ENCODE data around the gene TAS2R19. TPM values are rescaled to one million over a fixed set of nuclear protein-coding genes. Genes with fewer than 3 reads are reported as not detected.

Gene TAS2R19
- total and polyA plus RNA-seq, 9 donors = 0.45 to 8.2 (median 3.3) TPM

DNA sequence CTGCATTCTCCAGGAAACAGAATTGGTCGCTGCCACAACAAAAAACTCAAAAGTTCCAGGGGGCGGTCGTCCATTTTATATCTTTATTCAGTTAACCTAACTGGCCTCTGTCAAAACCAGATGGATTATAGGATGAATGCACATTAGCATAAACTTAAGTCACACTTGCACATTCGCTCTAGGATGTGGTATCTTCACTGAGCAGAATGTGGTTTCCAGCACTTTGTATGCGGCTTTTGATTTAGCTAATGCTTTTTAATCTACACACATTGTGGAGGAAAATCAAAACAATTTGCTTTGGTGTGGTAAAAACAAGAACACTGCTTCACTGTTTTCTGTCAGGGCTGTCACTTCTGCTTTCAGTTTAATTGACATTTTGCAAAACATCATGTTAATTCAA, 40.2 kb downstream of the TAS2R19 start:
- H3K9me3 ChIP-seq = no peaks in the 10 kb centered on the region
- no peaks in the 10 kb centered on the region for H3K36me3 ChIP-seq
- 91 to 92% (median 92%) methylated on average over 5 of the region's 5 CpGs for WGBS, 3 donors
- H3K4me3 ChIP-seq = no peak overlapping the region
- H3K27me3 ChIP-seq = no peaks in the 10 kb centered on the region
- H3K27ac ChIP-seq = no peak overlapping the region
- intact Hi-C loops (cut with DNase I) = no loop called here
- no peaks in the 10 kb centered on the region for H3K4me1 ChIP-seq (ENCODE audit: insufficient read depth)
- TF ChIP-seq POLR2A (IDR thresholded peaks at IDR 0.05) (no peak), EP300 (IDR thresholded peaks at IDR 0.05) (no peak)
- TF ChIP-seq, protein P1, sequence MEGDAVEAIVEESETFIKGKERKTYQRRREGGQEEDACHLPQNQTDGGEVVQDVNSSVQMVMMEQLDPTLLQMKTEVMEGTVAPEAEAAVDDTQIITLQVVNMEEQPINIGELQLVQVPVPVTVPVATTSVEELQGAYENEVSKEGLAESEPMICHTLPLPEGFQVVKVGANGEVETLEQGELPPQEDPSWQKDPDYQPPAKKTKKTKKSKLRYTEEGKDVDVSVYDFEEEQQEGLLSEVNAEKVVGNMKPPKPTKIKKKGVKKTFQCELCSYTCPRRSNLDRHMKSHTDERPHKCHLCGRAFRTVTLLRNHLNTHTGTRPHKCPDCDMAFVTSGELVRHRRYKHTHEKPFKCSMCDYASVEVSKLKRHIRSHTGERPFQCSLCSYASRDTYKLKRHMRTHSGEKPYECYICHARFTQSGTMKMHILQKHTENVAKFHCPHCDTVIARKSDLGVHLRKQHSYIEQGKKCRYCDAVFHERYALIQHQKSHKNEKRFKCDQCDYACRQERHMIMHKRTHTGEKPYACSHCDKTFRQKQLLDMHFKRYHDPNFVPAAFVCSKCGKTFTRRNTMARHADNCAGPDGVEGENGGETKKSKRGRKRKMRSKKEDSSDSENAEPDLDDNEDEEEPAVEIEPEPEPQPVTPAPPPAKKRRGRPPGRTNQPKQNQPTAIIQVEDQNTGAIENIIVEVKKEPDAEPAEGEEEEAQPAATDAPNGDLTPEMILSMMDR (IDR thresholded peaks at IDR 0.05) = no peak
- DNase-seq = no peak

DNA sequence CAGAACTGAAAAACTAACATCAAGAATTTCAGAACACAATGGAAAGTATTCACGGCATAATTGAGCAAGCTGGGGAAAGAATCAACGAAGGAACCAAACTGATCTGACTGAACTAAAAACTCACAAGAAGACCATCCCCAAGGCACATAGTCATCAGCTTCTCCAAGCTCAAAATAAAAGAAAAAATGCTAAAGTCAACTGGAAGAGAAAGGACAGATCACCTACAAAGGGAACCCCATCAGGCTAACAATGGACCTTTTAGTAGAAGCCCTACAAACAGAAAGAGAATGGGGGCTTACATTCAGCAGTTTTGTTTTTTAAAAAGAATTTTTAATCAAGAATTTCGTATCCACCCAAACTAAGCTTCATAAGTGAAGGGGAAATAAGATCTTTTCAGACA, 47.5 kb downstream of the TAS2R19 start:
- Histone ChIP-seq H3K9me3 (no peaks in the 10 kb centered on the region), H3K4me1 (ENCODE audit: insufficient read depth) (no peaks in the 10 kb centered on the region), H3K27ac (no peak overlapping the region), H3K36me3 (no peaks in the 10 kb centered on the region), H3K4me3 (no peak overlapping the region), H3K27me3 (no peaks in the 10 kb centered on the region)
- DNase-seq = no peak
- WGBS, 3 donors = 86 to 95% (median 92%) methylated on average over 3 of the region's 3 CpGs
- TF ChIP-seq POLR2A (IDR thresholded peaks at IDR 0.05) = no peak
- no peak for TF ChIP-seq EP300 (IDR thresholded peaks at IDR 0.05)
- TF ChIP-seq, protein P1 (IDR thresholded peaks at IDR 0.05) = no peak
- intact Hi-C loops (cut with DNase I) = no loop called here

Other genes starting within 250 kb of the TAS2R19 start
- not detected for gene TAS2R7, start 220.0 kb downstream of the TAS2R19 start, total RNA-seq
- gene TAS2R7, start 220.0 kb downstream of the TAS2R19 start, polyA plus RNA-seq = not detected
- not detected for gene TAS2R8, start 215.3 kb downstream of the TAS2R19 start, total RNA-seq
- gene TAS2R8, start 215.3 kb downstream of the TAS2R19 start, polyA plus RNA-seq = not detected
- under 1 TPM in 1 of 7 donors, not detected in 6; 0.22 TPM for gene TAS2R9, start 212.5 kb downstream of the TAS2R19 start, total RNA-seq
- gene TAS2R9, start 212.5 kb downstream of the TAS2R19 start, polyA plus RNA-seq = not detected
- 1 to 10 TPM in 3 of 7 donors, under 1 TPM in 2, not detected in 2; 0.46 to 2.5 (median 1.1) TPM for gene TAS2R10, start 196.3 kb downstream of the TAS2R19 start, total RNA-seq
- under 1 TPM; 0.07 to 0.55 TPM for gene TAS2R10, start 196.3 kb downstream of the TAS2R19 start, polyA plus RNA-seq
- gene PRR4, start 173.1 kb downstream of the TAS2R19 start, total RNA-seq = 1 to 10 TPM in 5 of 7 donors, under 1 TPM in 1, not detected in 1; 0.72 to 5.5 (median 2.0) TPM
- 1 to 10 TPM; 2.4 to 5.0 TPM for gene PRR4, start 173.1 kb downstream of the TAS2R19 start, polyA plus RNA-seq
- gene PRH1, start 138.4 kb downstream of the TAS2R19 start, total RNA-seq = 10 to 100 TPM; 13.3 to 48.5 (median 22.3) TPM
- gene PRH1, start 138.4 kb downstream of the TAS2R19 start, polyA plus RNA-seq = 1 to 10 TPM; 2.2 to 4.2 TPM
- gene TAS2R13, start 113.1 kb downstream of the TAS2R19 start, total RNA-seq = 1 to 10 TPM in 6 of 7 donors, under 1 TPM in 1; 0.74 to 3.5 (median 1.8) TPM
- gene TAS2R13, start 113.1 kb downstream of the TAS2R19 start, polyA plus RNA-seq = under 1 TPM; 0.06 to 0.15 TPM
- under 1 TPM in 2 of 7 donors, not detected in 5; 0.43 to 0.95 TPM for gene PRH2, start 93.4 kb downstream of the TAS2R19 start, total RNA-seq
- gene PRH2, start 93.4 kb downstream of the TAS2R19 start, polyA plus RNA-seq = under 1 TPM in 1 of 2 donors, not detected in 1; 0.28 TPM
- gene TAS2R14, start 83.4 kb downstream of the TAS2R19 start, total RNA-seq = 1 to 10 TPM; 2.4 to 6.9 (median 3.7) TPM
- 1 to 10 TPM; 1.4 to 1.5 TPM for gene TAS2R14, start 83.4 kb downstream of the TAS2R19 start, polyA plus RNA-seq
- 1 to 10 TPM; 1.1 to 3.5 (median 1.4) TPM for gene TAS2R50, start 35.7 kb downstream of the TAS2R19 start, total RNA-seq
- gene TAS2R50, start 35.7 kb downstream of the TAS2R19 start, polyA plus RNA-seq = under 1 TPM; 0.07 to 0.20 TPM
- gene TAS2R20, start 24.3 kb downstream of the TAS2R19 start, total RNA-seq = 1 to 10 TPM; 1.1 to 5.0 (median 2.5) TPM
- gene TAS2R20, start 24.3 kb downstream of the TAS2R19 start, polyA plus RNA-seq = under 1 TPM; 0.39 to 0.70 TPM
- 1 to 10 TPM; 2.4 to 8.6 (median 4.5) TPM for gene TAS2R31, start 8.8 kb upstream of the TAS2R19 start, total RNA-seq
- gene TAS2R31, start 8.8 kb upstream of the TAS2R19 start, polyA plus RNA-seq = under 1 TPM; 0.18 to 0.61 TPM
- gene TAS2R46, start 39.7 kb upstream of the TAS2R19 start, total RNA-seq = 1 to 10 TPM in 5 of 7 donors, under 1 TPM in 2; 0.54 to 4.0 (median 1.7) TPM
- not detected for gene TAS2R46, start 39.7 kb upstream of the TAS2R19 start, polyA plus RNA-seq
- gene TAS2R43, start 69.7 kb upstream of the TAS2R19 start, total RNA-seq = 1 to 10 TPM in 3 of 7 donors, under 1 TPM in 3, not detected in 1; 0.45 to 6.9 (median 1.2) TPM
- under 1 TPM; 0.10 to 0.50 TPM for gene TAS2R43, start 69.7 kb upstream of the TAS2R19 start, polyA plus RNA-seq
- gene TAS2R30, start 112.0 kb upstream of the TAS2R19 start, total RNA-seq = 1 to 10 TPM; 2.3 to 9.9 (median 4.5) TPM
- gene TAS2R30, start 112.0 kb upstream of the TAS2R19 start, polyA plus RNA-seq = under 1 TPM; 0.10 to 0.67 TPM
- 1 to 10 TPM; 3.3 to 7.0 (median 5.9) TPM for gene SMIM10L1, start 148.6 kb upstream of the TAS2R19 start, total RNA-seq
- 1 to 10 TPM; 4.3 to 9.8 TPM for gene SMIM10L1, start 148.6 kb upstream of the TAS2R19 start, polyA plus RNA-seq
- gene TAS2R42, start 164.3 kb upstream of the TAS2R19 start, total RNA-seq = not detected
- not detected for gene TAS2R42, start 164.3 kb upstream of the TAS2R19 start, polyA plus RNA-seq
- gene PRB3, start 247.1 kb upstream of the TAS2R19 start, total RNA-seq = not detected
- not detected for gene PRB3, start 247.1 kb upstream of the TAS2R19 start, polyA plus RNA-seq